Left ventricle myocardium inferior (tissue), 1 donor: ENCODE data around the gene ZNF280A. TPM values are rescaled to one million over a fixed set of nuclear protein-coding genes. Genes with fewer than 3 reads are reported as not detected.

Experiments
- DNase-seq: peaks from one replicate; pipeline ENCODE4 v3.0.0-alpha.2; 2020
- H3K27ac ChIP-seq: fragments of 200-600 bp; replicated peaks from 2 replicates; pipeline ENCODE4 v1.8.0; 2021
- H3K27me3 ChIP-seq: fragments of 200-600 bp; 2 replicates; pipeline ENCODE4 v1.8.0; 2021; ENCODE audit warnings: low read depth
- H3K36me3 ChIP-seq: fragments of 200-600 bp; 2 replicates; pipeline ENCODE4 v1.8.0; 2021
- H3K4me1 ChIP-seq: fragments of 200-600 bp; 2 replicates; pipeline ENCODE4 v1.8.0; 2021
- H3K4me3 ChIP-seq: fragments of 200-600 bp; 2 replicates; pipeline ENCODE4 v1.8.0; 2021; ENCODE audit warnings: mild to moderate bottlenecking, moderate library complexity
- H3K9me3 ChIP-seq: fragments of 200-600 bp; replicated peaks from 2 replicates; pipeline ENCODE4 v1.8.0; 2021
- CTCF ChIP-seq: fragments of 200-600 bp; IDR thresholded peaks from 2 replicates; pipeline ENCODE4 v1.8.0; 2021; ENCODE audit warnings: antibody characterized with exemption, mild to moderate bottlenecking, borderline replicate concordance
- intact Hi-C: fragments of 100-400 bp; cut with micrococcal nuclease; formaldehyde crosslinking; loops from one replicate; pipeline ENCODE4 v1.11.0; 2022
- total RNA-seq: library from RNA; stranded (reverse); fragmentation: NEBNext Ultra II Directional; extraction: Animal tissue kit (Norgen Biotek cat#: 25700); gene quantifications from one replicate; pipeline ENCODE4 v1.2.1, GENCODE V29; 2021
- donor health status: DM: no; HTN: yes; CAD: no; lungs with severe emphysema.

ZNF280A gene
- total RNA-seq, 1 donor from 2014 or later, result not detected

GRCh38 chr22:22487869-22488597 lies 32.0 kb downstream of the ZNF280A start:
- Histone ChIP-seq H3K27ac (no peak overlapping the region), H3K4me3 (no peak overlapping the region), H3K4me1 (peaks cover 11% of the 10 kb centered on the region), H3K36me3 (no peaks in the 10 kb centered on the region), H3K9me3 (no peaks in the 10 kb centered on the region), H3K27me3 (no peaks in the 10 kb centered on the region)
- intact Hi-C loops, result no loop called here
- TF ChIP-seq CTCF, result no peak
- DNase-seq, result no peak

GRCh38 chr22:22487059-22487458 lies 33.0 kb downstream of the ZNF280A start:
- Histone ChIP-seq H3K9me3 (no peaks in the 10 kb centered on the region), H3K4me3 (no peak overlapping the region), H3K27ac (no peak overlapping the region), H3K4me1 (peaks cover 11% of the 10 kb centered on the region), H3K36me3 (no peaks in the 10 kb centered on the region), H3K27me3 (no peaks in the 10 kb centered on the region)
- intact Hi-C loops, result no loop called here
- no peak for TF ChIP-seq CTCF
- no peak for DNase-seq

- Histone ChIP-seq H3K4me1 (peaks cover 11% of the 10 kb centered on the region), H3K27me3 (no peaks in the 10 kb centered on the region), H3K36me3 (no peaks in the 10 kb centered on the region), H3K4me3 (no peak overlapping the region), H3K9me3 (no peaks in the 10 kb centered on the region), H3K27ac (peak overlapping the region; percentile 68)
- no peak for DNase-seq
- intact Hi-C loops, result no loop called here
- no peak for TF ChIP-seq CTCF
Observed at GRCh38 chr22:22486132-22486899, 33.8 kb downstream of the ZNF280A start.

GRCh38 chr22:22485524-22485923 lies 34.5 kb downstream of the ZNF280A start:
- Histone ChIP-seq H3K27me3 (no peaks in the 10 kb centered on the region), H3K36me3 (no peaks in the 10 kb centered on the region), H3K9me3 (no peaks in the 10 kb centered on the region), H3K4me1 (peaks cover 11% of the 10 kb centered on the region), H3K27ac (no peak overlapping the region), H3K4me3 (no peak overlapping the region)
- TF ChIP-seq CTCF, result no peak
- no peak for DNase-seq
- intact Hi-C loops, result no loop called here

GRCh38 chr22:22484023-22484422 lies 36.0 kb downstream of the ZNF280A start:
- no peaks in the 10 kb centered on the region for H3K27me3 ChIP-seq
- no peak for DNase-seq
- H3K4me3 ChIP-seq, result no peak overlapping the region
- no peak overlapping the region for H3K27ac ChIP-seq
- H3K9me3 ChIP-seq, result no peaks in the 10 kb centered on the region
- peaks cover 11% of the 10 kb centered on the region for H3K4me1 ChIP-seq
- intact Hi-C loops, result no loop called here
- no peak for TF ChIP-seq CTCF
- H3K36me3 ChIP-seq, result no peaks in the 10 kb centered on the region
